ENCODE measurements around the gene NPTN. TPM values are rescaled to one million over a fixed set of nuclear protein-coding genes. Genes with fewer than 3 reads are reported as not detected.

Gene NPTN
- 90.8 and 100 TPM in 2 replicates for total RNA-seq

- H3K4me3 ChIP-seq (ENCODE audit: low read depth, low read length), result peak within 1 kb of the TSS; percentile 86
- no peak for DNase-seq (ENCODE audit: low read depth)
- TF ChIP-seq, protein P1, sequence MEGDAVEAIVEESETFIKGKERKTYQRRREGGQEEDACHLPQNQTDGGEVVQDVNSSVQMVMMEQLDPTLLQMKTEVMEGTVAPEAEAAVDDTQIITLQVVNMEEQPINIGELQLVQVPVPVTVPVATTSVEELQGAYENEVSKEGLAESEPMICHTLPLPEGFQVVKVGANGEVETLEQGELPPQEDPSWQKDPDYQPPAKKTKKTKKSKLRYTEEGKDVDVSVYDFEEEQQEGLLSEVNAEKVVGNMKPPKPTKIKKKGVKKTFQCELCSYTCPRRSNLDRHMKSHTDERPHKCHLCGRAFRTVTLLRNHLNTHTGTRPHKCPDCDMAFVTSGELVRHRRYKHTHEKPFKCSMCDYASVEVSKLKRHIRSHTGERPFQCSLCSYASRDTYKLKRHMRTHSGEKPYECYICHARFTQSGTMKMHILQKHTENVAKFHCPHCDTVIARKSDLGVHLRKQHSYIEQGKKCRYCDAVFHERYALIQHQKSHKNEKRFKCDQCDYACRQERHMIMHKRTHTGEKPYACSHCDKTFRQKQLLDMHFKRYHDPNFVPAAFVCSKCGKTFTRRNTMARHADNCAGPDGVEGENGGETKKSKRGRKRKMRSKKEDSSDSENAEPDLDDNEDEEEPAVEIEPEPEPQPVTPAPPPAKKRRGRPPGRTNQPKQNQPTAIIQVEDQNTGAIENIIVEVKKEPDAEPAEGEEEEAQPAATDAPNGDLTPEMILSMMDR (conservative IDR thresholded peaks at IDR 0.05; ENCODE audit: low read depth, low read length), result no peak
These were observed at the start of gene NPTN for GRCh38 chr15:73633111-73633990. Gene NPTN, minus strand, starts transcription at chr15:73633389. Its CDS starts 174 bp downstream, at chr15:73633215.

- TF ChIP-seq, protein P1 (conservative IDR thresholded peaks at IDR 0.05; ENCODE audit: low read depth, low read length), result no peak
- DNase-seq (ENCODE audit: low read depth), result no peak
These were observed 49.5 kb upstream of the NPTN start for GRCh38 chr15:73682600-73683090.

GRCh38 chr15:73681856-73682599, 48.8 kb upstream of the NPTN start:
- DNase-seq (ENCODE audit: low read depth), result no peak
- no peak overlapping the region for H3K4me3 ChIP-seq (ENCODE audit: low read depth, low read length)
- TF ChIP-seq, protein P1 (conservative IDR thresholded peaks at IDR 0.05; ENCODE audit: low read depth, low read length), result no peak

More at GRCh38 chr15:73682600-73683090, 49.5 kb upstream of the NPTN start:
- H3K4me3 ChIP-seq (ENCODE audit: low read depth, low read length), result no peak overlapping the region

GRCh38 chr15:73681063-73681462, 47.9 kb upstream of the NPTN start:
- TF ChIP-seq, protein P1 (conservative IDR thresholded peaks at IDR 0.05; ENCODE audit: low read depth, low read length), result no peak
- DNase-seq (ENCODE audit: low read depth), result no peak

DNA sequence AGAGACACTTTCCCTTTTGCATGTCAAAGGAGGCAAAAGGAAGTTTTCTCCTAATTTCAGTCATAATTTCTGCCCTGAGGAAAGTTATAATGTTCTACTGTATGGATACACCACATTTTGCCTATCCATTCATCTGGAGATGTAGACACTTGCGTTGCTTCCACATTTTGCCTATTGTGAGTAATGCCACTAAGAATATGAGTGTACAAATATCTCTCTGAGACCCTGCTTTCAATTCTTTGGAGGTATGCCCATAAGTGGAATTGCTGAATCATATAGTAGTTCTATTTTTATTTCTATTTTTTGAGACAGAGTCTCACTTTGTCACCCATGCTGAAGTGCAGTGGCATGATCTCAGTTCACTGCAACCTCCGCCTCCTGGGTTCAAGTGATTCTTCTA, 47.4 kb upstream of the NPTN start:
- H3K4me3 ChIP-seq (ENCODE audit: low read depth, low read length), result no peak overlapping the region
- TF ChIP-seq, protein P1 (conservative IDR thresholded peaks at IDR 0.05; ENCODE audit: low read depth, low read length), result no peak
- no peak for DNase-seq (ENCODE audit: low read depth)

More at GRCh38 chr15:73681063-73681462, 47.9 kb upstream of the NPTN start:
- H3K4me3 ChIP-seq (ENCODE audit: low read depth, low read length), result no peak overlapping the region

- TF ChIP-seq, protein P1 (conservative IDR thresholded peaks at IDR 0.05; ENCODE audit: low read depth, low read length), result no peak
- no peak overlapping the region for H3K4me3 ChIP-seq (ENCODE audit: low read depth, low read length)
- DNase-seq (ENCODE audit: low read depth), result no peak
These were observed 46.8 kb upstream of the NPTN start for GRCh38 chr15:73679964-73680363.
